Skeletal muscle cell (primary cell): ENCODE measurements around the gene SVIL.

Experiments
- DNase-seq: peaks from one replicate; pipeline ENCODE4 v3.0.0-alpha.2; 2010; ENCODE audit warnings: low read depth
- H3K4me3 ChIP-seq: 2 replicates; pipeline ENCODE4 v1.5.1; 2011; ENCODE audit warnings: low read depth, mild to moderate bottlenecking, control low read depth, low read length, moderate library complexity

SVIL gene, protein sequence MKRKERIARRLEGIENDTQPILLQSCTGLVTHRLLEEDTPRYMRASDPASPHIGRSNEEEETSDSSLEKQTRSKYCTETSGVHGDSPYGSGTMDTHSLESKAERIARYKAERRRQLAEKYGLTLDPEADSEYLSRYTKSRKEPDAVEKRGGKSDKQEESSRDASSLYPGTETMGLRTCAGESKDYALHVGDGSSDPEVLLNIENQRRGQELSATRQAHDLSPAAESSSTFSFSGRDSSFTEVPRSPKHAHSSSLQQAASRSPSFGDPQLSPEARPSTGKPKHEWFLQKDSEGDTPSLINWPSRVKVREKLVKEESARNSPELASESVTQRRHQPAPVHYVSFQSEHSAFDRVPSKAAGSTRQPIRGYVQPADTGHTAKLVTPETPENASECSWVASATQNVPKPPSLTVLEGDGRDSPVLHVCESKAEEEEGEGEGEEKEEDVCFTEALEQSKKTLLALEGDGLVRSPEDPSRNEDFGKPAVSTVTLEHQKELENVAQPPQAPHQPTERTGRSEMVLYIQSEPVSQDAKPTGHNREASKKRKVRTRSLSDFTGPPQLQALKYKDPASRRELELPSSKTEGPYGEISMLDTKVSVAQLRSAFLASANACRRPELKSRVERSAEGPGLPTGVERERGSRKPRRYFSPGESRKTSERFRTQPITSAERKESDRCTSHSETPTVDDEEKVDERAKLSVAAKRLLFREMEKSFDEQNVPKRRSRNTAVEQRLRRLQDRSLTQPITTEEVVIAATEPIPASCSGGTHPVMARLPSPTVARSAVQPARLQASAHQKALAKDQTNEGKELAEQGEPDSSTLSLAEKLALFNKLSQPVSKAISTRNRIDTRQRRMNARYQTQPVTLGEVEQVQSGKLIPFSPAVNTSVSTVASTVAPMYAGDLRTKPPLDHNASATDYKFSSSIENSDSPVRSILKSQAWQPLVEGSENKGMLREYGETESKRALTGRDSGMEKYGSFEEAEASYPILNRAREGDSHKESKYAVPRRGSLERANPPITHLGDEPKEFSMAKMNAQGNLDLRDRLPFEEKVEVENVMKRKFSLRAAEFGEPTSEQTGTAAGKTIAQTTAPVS (N-terminal part only)

DNA sequence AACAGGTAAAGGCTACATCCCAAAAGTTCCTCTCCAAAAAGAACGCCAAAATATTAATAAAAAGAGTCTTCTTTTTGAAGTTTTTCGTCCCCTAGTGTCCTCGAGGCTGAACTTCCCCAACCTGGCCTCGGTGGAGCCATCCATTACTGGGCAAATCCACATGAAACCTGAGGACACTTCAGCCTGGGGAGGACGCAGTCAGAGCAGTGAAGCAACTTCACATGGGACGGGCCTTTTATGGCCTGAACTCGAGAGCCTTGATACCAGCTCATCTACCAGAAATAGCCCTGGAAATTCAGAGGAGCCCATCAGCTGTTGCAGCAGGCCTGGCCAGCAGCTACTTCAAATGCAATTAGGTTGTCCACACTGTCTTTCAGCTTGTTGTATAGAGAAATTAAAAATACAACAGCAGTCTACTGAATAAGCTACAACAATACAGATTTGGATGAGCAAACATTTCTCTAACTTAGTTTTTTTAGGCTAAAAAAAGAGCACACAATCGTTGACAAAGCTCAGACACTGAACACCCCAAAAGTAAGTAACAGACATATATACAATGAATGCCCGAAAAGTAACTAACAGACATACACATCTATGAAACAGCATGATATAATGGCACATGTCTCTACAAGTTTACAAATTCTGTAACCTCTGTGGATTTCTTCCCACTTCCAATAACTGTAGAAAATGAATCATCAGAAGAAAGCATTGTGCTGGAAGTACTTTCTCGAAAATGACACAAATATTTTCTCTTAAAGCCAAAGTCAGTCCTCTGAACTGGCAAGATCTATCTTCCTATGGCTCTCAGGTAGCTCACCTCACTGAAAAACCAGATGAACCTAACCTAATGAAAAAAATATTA lies at the start of gene SVIL:
Gene SVIL, minus strand, starts transcription at position 208 of the 862 bp plus-strand sequence. CDS start 79,913 bp downstream, outside the sequence.
- H3K4me3 ChIP-seq: peak within 1 kb of the TSS; percentile 22
- DNase-seq: peak; percentile 84

DNA sequence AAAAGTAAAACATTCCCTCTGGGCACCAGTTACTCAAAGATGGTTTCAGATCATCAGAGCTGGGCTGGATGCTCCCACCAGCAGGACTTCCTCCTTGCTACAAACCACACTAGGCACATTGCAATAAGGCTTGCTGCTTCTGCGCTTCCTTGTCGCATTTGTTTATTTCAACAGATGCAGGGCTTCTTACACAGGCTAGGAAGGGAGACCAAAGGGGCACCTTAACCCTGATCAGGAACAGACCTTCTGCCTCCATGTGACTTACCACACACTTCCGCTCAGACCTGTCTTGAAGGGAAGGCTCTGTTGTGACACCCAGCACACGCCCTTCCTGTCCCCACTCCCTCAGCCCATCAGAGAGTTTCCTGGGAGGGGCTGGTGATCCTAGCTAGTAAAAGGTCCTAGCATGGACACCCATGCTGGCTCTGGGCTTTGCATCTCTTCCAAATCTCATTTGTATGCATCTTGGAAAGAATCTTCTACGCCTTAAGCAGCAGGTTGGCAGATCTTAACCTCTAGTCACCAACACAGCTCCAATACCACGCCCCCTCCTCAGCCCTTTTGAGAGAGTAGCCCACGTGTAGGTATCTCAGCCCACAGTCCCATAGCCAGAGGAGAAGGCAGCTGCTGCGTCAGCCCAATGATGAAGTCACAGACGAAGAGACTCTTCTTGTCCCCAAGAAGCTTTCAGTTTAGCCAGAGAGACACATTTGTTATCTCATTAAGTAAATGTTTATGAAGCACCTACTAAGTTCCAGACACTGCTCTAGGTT lies 47.1 kb upstream of the SVIL start:
- DNase-seq: no peak
- H3K4me3 ChIP-seq: no peak overlapping the region

DNA sequence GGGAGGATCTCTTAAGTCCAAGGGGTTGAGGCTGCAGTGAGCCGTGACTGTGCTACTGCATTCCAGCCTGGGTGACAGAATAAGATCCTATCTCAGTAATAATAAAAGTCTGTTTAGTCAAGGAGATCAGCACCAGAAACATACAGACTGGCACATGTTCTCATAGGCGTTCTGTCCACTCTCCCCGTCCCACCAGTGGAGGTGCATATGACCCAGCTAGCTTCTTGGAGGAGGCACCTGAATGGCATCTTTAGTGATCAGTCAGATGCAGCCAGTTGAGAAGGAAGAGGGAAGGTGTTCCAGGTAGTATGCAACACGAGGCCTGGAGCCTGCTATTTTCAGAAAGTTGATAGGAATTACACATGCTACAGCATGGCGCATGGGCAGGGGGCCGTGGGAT lies 45.3 kb upstream of the SVIL start:
- DNase-seq: no peak
- no peak overlapping the region for H3K4me3 ChIP-seq

DNA sequence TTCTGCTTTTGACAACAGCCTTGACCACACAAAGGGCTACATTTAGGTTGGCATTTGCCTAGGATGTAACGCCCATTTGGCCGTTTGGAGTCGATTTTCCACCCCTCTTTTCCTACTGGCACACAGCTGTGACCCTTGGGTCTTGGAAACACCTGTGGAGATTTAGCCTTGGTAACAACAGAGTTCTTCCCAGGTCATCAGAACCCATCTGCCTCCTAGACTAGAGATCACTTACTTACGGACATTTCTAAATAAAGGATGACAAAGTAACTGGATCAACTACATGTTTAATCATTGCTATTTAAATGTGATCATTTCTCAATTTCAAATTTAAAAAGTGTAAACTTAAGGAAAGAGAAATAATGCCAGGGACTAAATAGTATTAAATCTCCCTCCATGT lies 42.0 kb upstream of the SVIL start:
- DNase-seq: no peak
- H3K4me3 ChIP-seq: no peak overlapping the region

DNA sequence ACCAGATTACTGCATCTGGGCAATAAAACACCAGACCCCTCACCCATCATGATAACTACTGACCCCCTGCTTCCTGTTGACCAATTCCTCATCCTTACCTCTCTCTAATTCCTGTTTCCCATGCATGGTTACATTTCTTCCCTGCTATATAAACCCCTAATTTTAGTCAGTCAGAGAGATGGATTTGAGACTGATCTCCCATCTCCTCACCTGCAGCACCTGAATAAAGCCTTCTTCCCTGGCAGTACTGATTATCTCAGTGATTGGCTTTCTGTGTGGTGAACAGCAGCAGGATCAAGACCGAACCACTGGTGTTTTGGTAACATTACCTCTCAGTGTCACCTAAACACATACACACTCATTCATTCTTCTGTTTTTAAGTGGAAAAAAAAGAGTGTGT lies 41.2 kb upstream of the SVIL start:
- no peak for DNase-seq
- H3K4me3 ChIP-seq: no peak overlapping the region

DNA sequence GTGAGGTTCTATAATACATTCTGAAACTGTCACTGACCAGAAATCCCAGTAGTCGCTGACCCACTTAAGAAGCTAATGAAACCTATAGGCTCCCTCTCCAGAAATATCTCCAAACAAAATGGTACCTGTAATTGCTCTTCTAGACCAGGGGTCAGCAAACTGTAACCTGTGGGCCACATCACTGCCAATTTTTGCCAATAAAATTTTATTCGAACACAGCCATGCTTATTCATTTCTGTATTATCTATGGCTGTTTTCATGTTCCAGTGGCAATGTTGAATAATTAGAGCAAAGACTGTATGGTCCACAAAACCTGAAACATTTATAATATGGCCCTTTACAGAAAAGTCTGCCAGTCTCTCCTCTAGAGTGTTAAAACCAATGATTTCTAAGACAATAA lies 37.2 kb upstream of the SVIL start:
- no peak overlapping the region for H3K4me3 ChIP-seq
- no peak for DNase-seq

DNA sequence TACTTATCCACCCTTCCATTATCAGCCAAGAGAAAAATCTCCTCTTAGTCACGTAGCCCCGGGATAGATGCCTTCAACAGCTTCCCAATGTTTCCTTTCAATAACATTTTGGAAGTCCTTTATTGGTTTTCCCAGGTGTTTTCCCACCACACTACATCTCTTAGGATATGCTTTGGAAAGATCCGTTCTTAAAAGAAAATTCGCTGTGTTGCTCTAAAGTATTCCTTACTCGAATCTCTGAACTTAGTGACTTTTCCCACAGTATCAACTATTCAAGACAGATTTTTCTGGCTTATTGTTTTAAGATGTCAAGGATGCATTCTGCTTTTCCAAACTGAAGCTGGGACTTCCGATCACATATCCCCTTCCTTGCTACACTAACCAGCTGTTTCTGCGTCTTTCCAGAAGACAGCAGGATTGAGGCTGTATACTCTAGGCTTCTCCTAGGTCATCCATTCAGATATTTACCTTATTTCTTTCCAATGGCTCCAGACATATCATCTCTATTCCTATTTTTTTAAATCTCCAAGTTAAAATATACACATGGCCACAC lies 36.5 kb upstream of the SVIL start:
- DNase-seq: no peak
- no peak overlapping the region for H3K4me3 ChIP-seq

DNA sequence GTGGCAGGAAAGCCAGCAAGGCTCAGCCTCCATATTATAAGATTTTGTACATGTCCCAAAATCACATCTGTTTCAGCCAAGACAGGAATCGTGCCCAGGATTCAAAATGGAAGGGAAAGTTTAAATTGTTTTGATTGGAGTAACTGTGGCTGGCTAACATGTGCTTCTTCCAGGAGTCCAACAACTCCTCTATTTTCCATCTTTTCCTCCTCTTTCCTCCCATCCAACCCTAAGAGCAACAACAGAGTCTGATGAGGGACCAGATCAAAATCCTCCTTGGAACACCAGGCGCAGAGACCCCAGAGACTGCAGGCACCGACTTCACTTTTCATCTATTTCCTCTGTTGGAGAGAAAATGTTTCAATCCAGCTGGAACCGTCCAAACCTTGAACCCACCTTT lies 36.0 kb upstream of the SVIL start:
- no peak overlapping the region for H3K4me3 ChIP-seq
- DNase-seq: no peak

DNA sequence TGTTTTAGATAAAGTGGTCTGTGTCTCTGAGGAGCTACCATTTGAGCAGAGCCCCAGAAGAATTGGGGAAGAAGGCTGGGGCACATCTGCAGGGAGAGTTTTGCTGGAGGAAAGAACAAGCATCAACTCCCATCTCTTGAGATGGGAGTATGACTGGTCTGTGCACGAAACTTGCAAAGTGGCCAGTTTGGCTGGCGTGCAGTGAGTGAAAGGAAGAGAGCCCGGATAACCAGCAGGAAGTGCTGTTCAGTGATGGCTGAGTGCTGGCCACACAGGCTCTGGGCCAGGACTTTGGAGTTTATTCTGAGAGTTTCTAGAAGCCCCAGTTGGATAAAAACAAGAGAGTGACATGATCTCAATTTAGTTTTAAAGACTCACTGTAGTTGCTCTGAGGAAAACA lies 34.4 kb upstream of the SVIL start:
- no peak overlapping the region for H3K4me3 ChIP-seq
- DNase-seq: no peak

DNA sequence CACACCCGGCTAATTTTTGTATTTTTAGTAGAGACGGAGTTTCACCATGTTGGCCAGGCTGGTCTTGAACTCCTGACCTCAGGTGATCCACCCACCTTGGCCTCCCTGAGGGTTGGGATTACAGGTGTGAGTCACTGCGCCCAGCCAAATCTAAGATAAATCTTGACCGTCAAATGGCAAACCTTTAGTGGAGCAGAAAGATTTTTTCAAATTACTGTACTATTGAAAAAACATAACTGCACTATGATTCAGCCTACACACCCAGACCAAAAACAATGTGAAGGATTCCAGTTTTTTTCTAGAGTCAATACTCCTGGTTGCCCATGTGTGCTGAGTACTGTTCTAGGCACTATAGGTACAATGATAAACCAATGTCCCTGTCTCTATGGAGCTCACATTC lies 33.9 kb upstream of the SVIL start:
- no peak overlapping the region for H3K4me3 ChIP-seq
- no peak for DNase-seq

DNA sequence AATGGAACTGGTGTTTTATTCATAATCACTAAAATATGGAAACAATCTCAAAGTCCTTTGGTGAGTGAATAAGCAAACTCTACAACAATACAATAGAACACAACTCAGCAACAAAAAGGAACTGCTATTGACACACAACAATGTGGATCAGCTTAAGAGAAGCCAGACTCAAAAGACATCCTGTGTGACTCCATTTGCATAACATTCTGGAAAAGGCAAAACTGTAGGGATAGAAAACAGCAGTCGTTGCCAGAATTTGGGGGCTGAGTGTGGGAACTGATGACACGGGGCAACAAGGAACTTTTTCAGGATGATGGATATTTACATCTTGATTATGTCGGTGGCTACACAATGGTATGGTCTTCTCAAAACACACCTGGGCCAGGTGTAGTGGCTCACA lies 32.4 kb upstream of the SVIL start:
- no peak for DNase-seq
- H3K4me3 ChIP-seq: no peak overlapping the region

DNA sequence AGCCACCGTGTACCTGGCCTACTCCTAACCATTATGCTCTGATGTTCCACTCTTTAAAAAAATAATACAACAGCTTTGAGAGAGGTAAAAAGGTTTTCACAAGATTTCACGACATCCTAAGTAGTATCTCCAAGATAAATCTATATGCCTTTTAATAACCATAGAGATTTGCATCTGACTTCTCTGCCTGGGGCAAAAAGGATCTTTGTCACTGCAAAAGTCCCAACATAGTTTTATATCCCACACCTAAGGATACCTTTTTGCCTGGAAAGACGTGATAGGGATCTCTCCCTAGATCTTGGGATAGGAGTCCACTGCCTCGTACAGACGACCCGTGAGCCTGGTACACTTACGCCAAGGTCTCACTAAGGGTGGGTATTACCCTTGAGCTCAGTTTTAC lies 31.4 kb upstream of the SVIL start:
- DNase-seq: no peak

DNA sequence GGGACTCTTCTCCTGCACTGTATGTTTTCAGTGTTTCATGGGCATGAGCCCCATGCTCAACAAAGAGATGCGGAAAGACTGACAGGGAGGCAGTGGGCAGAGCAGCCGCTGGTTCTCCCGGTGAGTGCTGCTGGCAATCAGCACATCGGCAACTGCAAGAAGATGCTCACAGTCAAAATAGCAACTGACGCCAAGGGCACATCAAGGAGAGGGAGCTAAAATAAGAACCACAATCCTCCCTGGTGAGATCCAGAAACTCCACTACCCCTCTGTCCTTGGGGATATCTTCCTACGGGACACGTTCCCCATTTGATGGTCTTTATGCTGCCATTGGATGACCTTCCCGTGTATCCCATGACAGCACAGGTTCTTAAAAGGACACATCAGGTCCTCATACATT lies 28.9 kb upstream of the SVIL start:
- no peak for DNase-seq
- no peak overlapping the region for H3K4me3 ChIP-seq

More for the DNA sequence above, 31.4 kb upstream of the SVIL start:
- no peak overlapping the region for H3K4me3 ChIP-seq

DNA sequence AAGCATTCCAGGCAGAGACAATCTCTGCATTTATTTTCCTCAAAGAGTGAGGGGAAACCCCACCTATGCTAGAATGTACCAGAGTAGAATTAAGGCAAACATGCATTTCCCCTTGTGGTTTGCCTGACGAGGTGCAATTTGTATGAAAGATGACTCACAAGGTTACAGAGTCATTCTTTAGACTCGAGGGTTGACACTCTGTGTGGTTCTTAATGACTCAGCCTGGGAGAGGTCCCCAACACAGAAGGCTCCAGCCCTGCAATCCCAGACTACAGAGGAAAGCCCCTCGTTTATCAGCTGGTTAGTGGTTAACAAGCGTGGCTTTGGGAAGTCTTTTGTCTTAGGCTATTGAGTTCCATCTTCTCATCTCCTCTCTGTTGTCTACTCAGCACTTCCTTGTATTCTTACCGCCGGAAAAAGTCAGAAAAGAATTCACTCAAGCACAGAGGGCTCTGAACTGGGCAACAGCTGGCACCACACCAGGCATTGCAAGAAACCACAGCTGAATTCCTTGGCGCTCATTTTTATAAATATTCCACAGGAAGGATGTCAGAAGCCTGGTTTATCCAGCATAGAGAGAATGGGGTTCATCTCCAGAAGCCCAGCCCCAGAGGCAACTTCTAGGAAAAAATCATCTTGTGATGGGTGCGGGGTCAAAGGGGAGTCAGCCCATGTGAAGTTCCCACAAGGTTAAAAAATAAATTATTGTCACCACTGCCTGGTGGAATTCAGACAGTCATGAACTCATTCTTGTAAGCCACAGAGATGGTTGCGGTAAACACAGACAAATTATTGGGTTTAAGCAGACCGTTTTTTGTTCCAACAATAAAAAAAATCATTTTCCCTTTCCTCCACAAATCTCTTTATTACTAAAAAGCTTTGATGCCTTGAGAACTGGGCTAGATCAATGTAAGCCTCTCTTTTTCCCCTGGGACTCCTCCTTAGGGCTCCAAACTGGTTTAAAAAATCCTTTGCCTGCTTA lies 24.5 kb upstream of the SVIL start:
- DNase-seq: peak; percentile 99
- H3K4me3 ChIP-seq: no peak overlapping the region

DNA sequence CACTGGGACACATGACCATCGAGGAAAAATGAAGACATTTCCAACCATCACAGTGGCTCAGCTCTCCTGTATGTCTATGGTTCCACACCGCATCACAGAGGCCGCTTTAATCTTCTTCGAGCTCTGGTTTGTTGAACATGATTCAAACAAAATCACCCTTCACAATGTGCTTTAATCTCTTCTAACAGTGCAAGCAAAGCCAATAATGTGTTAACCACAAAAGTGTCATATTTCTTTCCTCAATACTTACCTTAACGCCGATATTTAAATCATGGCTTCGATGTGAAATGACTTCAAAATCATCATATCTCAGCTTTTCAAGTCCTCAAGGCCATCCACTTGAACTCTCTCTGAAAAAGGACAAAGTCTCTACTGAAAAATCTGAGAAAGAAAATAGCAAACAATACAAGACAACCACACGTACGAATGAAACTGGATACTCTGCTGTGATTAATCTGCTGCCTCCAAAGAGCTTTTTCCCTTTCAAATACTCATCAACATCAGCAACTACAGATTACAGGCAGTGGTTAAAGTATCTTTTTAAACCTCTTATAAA lies 23.0 kb upstream of the SVIL start:
- H3K4me3 ChIP-seq: no peak overlapping the region
- no peak for DNase-seq

DNA sequence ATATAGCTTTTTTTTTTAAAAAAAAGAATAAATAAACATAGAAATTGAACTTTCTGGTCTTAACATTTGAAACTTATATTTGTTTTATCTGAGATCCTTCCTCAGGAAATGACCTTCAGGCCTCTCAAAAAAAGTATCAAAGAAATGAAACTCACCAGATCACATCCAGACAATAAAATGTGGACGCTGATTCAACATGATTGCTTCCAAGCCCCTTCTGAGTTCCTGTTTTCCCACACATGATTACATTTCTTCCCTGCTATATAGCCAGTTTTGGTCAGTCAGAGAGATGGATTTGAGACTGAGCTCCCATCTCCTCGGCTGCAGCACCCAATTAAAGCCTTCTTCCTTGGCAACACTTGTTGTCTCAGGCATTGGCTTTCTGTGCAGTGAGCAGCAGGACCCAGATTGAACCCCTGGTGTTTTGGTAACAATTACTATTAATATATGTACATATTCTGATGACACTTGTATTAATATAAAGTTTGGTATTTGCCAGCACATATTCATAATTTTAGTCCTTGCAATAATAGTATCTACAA lies 21.8 kb upstream of the SVIL start:
- H3K4me3 ChIP-seq: no peak overlapping the region
- DNase-seq: no peak

DNA sequence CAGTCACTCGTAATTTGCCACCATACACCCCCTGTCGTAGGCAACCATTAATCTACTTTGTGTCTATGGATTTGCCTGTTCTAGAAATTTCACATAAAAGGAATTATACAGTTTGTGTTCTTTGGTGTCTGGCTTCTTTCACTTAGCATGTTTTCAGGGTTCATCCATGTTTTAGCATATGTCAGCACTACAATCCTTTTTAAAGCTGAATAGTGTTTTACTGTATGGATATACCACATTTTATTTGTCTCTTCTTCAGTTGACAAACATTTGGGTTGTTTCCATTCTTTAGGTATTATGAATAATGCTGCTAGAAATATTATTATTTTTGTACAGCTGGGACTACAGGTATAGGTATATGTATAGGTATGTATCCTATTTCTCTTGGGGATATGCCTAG lies 17.4 kb upstream of the SVIL start:
- H3K4me3 ChIP-seq: no peak overlapping the region
- no peak for DNase-seq
